Osteoblast (primary cell): Measurements from ENCODE around the gene PLXNA3. TPM values are rescaled to one million over a fixed set of nuclear protein-coding genes. Genes with fewer than 3 reads are reported as not detected.

Experiments
- DNase-seq: peaks from one replicate; pipeline ENCODE4 v3.0.0; 2011; ENCODE audit warnings: low spot score, mixed read lengths; ENCODE audit not compliant: insufficient read length; ENCODE audit errors: missing footprints
- H2AFZ ChIP-seq: 2 replicates; pipeline ENCODE4 v1.6.0; 2011; ENCODE audit warnings: mild to moderate bottlenecking, low read length
- H3K27ac ChIP-seq: 2 replicates; pipeline ENCODE4 v1.5.1; 2011; ENCODE audit warnings: mild to moderate bottlenecking, low read depth, low read length, moderate library complexity
- H3K27me3 ChIP-seq: 2 replicates; pipeline ENCODE4 v1.6.0; 2012; ENCODE audit warnings: mild to moderate bottlenecking, control low read depth, inconsistent platforms, low read length, moderate library complexity; ENCODE audit not compliant: insufficient read depth
- H3K36me3 ChIP-seq: 2 replicates; pipeline ENCODE4 v1.5.1; 2011; ENCODE audit warnings: mild to moderate bottlenecking, low read length, control low read depth, moderate library complexity; ENCODE audit not compliant: insufficient read depth
- H3K4me1 ChIP-seq: 2 replicates; pipeline ENCODE4 v1.5.1; 2011; ENCODE audit warnings: mild to moderate bottlenecking, low read length, control low read depth, moderate library complexity; ENCODE audit not compliant: insufficient read depth
- H3K4me2 ChIP-seq: 2 replicates; pipeline ENCODE4 v1.6.0; 2011; ENCODE audit warnings: mild to moderate bottlenecking, low read length; ENCODE audit not compliant: insufficient read depth
- H3K4me3 ChIP-seq: fragments of 200-600 bp; sonication (generic); 3 replicates; pipeline ENCODE4 v1.5.1; 2012; ENCODE audit warnings: mild to moderate bottlenecking, low read length, inconsistent platforms; ENCODE audit not compliant: insufficient read depth
- H3K79me2 ChIP-seq: 2 replicates; pipeline ENCODE4 v1.6.0; 2012; ENCODE audit warnings: mild to moderate bottlenecking, low read length, control low read depth, inconsistent platforms; ENCODE audit not compliant: insufficient read depth
- H3K9me3 ChIP-seq: 2 replicates; pipeline ENCODE4 v1.5.1; 2011; ENCODE audit warnings: low read depth, low read length, control low read depth
- H4K20me1 ChIP-seq: 2 replicates; pipeline ENCODE4 v1.6.0; 2012; ENCODE audit warnings: mild to moderate bottlenecking, low read length, control low read depth; ENCODE audit not compliant: insufficient read depth
- CTCF ChIP-seq: IDR thresholded peaks from 2 replicates; pipeline ENCODE4 v1.5.1; 2011; ENCODE audit warnings: mild to moderate bottlenecking, low read depth, low read length, moderate library complexity; ENCODE audit errors: extremely low read depth
- total RNA-seq: library from RNA; depleted of rRNA; stranded (reverse); fragments of >200 nt; gene quantifications from 2 replicates; pipeline ENCODE4 v1.2.3, GENCODE V29; 2012

Gene PLXNA3
- total RNA-seq, result 15.9 and 18.8 TPM in 2 replicates

GRCh38 chrX:154458116-154458953, at the start of gene PLXNA3:
Gene PLXNA3 (plus strand): TSS chrX:154458281. CDS start chrX:154460184, 1,903 bp downstream.
- Histone ChIP-seq H3K4me3 (peak within 1 kb of the TSS; percentile 82), H3K27ac (no peak within 1 kb of the TSS), H3K79me2 (peaks cover 50% of the 10 kb centered on the region), H3K27me3 (no peaks in the 10 kb centered on the region), H3K9me3 (no peaks in the 10 kb centered on the region), H3K4me2 (peak within 1 kb of the TSS; percentile 83), H3K36me3 (peaks cover 14% of the 10 kb centered on the region), H3K4me1 (peaks cover 4% of the 10 kb centered on the region), H4K20me1 (peaks cover 31% of the 10 kb centered on the region), H2AFZ (no peak within 1 kb of the TSS)
- DNase-seq, result peak; percentile 97
- no peak for TF ChIP-seq CTCF

GRCh38 chrX:154408659-154409221, 49.3 kb upstream of the PLXNA3 start:
- Histone ChIP-seq H3K4me2 (peak overlapping the region; percentile 87), H3K9me3 (no peaks in the 10 kb centered on the region), H3K27ac (peak overlapping the region; percentile 71), H3K36me3 (no peaks in the 10 kb centered on the region), H4K20me1 (peaks cover 6% of the 10 kb centered on the region), H3K79me2 (peaks cover 20% of the 10 kb centered on the region), H3K4me1 (peaks cover 13% of the 10 kb centered on the region), H3K4me3 (peak overlapping the region; percentile 76), H2AFZ (peak overlapping the region; percentile 65), H3K27me3 (no peaks in the 10 kb centered on the region)
- TF ChIP-seq CTCF, result no peak
- DNase-seq, result no peak

- Histone ChIP-seq H2AFZ (peak within 1 kb of the TSS; percentile 65), H3K4me1 (peaks cover 13% of the 10 kb centered on the region), H3K36me3 (no peaks in the 10 kb centered on the region), H4K20me1 (peaks cover 6% of the 10 kb centered on the region), H3K4me2 (peak within 1 kb of the TSS; percentile 87), H3K9me3 (no peaks in the 10 kb centered on the region), H3K27ac (peak within 1 kb of the TSS; percentile 78), H3K79me2 (peaks cover 20% of the 10 kb centered on the region), H3K27me3 (no peaks in the 10 kb centered on the region), H3K4me3 (peak within 1 kb of the TSS; percentile 76)
- DNase-seq, result peak; percentile 98
- TF ChIP-seq CTCF, result no peak
Observed at GRCh38 chrX:154409222-154409871, 48.7 kb upstream of the PLXNA3 start, which contains the start of gene DNASE1L1. Gene DNASE1L1 (minus strand): TSS chrX:154409254. CDS start chrX:154405568, 3,686 bp downstream.

GRCh38 chrX:154411981-154412340, 46.1 kb upstream of the PLXNA3 start:
- no peak for TF ChIP-seq CTCF
- Histone ChIP-seq H2AFZ (peak overlapping the region; percentile 65), H3K4me2 (peak overlapping the region; percentile 80), H3K9me3 (no peaks in the 10 kb centered on the region), H3K27ac (peak overlapping the region; percentile 37), H3K36me3 (no peaks in the 10 kb centered on the region), H3K79me2 (peaks cover 20% of the 10 kb centered on the region), H4K20me1 (peaks cover 6% of the 10 kb centered on the region), H3K4me3 (peak overlapping the region; percentile 76), H3K27me3 (no peaks in the 10 kb centered on the region), H3K4me1 (peaks cover 13% of the 10 kb centered on the region)
- DNase-seq, result peak; percentile 90
